HL-60 (cell line): Measurements from ENCODE around the gene KY.

ENCODE experiments used
- CTCF ChIP-seq: IDR thresholded peaks from one replicate; pipeline ENCODE4 v1.5.1; 2011; ENCODE audit warnings: low read length, control low read depth, inconsistent platforms; ENCODE audit not compliant: insufficient read depth
- GABPA ChIP-seq: IDR thresholded peaks from 2 replicates; pipeline ENCODE4 v1.6.1; 2012; ENCODE audit warnings: low read depth

GRCh38 chr3:134665243-134665642 is 14.4 kb upstream of the KY start:
- no peak for TF ChIP-seq CTCF
- TF ChIP-seq GABPA, result no peak
